GM13976 (cell line): ENCODE results near the gene SSNA1.

Experiments
- DNase-seq: peaks from one replicate; pipeline ENCODE4 v3.0.0; 2012; ENCODE audit warnings: low spot score
- in situ Hi-C: fragments of 300-500 bp; cut with MboI; formaldehyde crosslinking; loops from one replicate; pipeline ENCODE4 v1.12.0; 2022; ENCODE audit warnings: low sequenced_read_pairs, mixed read lengths, inconsistent platforms; ENCODE audit not compliant: unreplicated experiment
- TF ChIP-seq, protein P1 (sequence below): IDR thresholded peaks from 2 replicates; pipeline ENCODE4 v1.5.1; 2012; ENCODE audit warnings: borderline replicate concordance, mild to moderate bottlenecking; ENCODE audit not compliant: insufficient read depth; ENCODE audit errors: extremely low read depth, missing control alignments, control extremely low read depth

SSNA1 gene, protein sequence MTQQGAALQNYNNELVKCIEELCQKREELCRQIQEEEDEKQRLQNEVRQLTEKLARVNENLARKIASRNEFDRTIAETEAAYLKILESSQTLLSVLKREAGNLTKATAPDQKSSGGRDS

DNA sequence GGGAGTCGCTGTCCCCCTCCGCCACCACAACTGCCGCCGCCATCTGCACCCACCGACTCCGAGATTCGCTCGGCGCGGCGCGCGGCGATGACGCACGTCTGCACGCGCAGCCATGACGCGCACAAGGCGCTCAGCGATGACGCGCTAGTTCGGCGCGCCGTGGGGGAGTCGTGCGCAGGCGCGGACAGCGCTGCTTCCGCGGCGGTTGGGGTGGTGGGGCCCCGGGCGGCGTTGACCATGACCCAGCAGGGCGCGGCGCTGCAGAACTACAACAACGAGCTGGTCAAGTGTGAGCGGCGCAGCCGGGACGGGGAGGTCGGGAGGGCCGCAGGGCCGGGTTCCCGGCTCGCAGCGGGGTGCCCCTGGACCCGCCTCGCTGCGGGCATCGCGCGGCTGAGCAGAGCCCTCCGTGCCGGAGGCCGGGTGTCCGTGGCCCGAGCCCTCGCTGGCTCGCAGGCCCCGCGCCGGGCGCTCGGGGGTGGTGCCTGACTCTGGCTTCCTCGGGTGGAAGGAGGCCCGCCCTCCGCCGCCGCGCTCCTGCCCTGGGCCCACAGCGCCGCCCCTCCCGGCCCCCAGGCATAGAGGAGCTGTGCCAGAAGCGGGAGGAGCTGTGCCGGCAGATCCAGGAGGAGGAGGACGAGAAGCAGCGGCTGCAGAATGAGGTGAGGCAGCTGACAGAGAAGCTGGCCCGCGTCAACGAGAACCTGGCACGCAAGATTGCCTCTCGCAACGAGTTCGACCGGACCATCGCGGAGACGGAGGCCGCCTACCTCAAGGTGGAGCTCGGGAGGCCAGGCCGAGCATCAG is at the start of gene SSNA1, which contains the start of gene ANAPC2:
TSS of gene SSNA1 (plus strand) at position 187 of the 807 bp plus-strand sequence. CDS start at position 238, 51 bp downstream.
TSS of gene ANAPC2 (minus strand) at position 71 of the 807 bp plus-strand sequence. CDS start at position 43, 28 bp downstream.
- DNase-seq: peak; percentile 98
- in situ Hi-C loops: no loop called here

DNA sequence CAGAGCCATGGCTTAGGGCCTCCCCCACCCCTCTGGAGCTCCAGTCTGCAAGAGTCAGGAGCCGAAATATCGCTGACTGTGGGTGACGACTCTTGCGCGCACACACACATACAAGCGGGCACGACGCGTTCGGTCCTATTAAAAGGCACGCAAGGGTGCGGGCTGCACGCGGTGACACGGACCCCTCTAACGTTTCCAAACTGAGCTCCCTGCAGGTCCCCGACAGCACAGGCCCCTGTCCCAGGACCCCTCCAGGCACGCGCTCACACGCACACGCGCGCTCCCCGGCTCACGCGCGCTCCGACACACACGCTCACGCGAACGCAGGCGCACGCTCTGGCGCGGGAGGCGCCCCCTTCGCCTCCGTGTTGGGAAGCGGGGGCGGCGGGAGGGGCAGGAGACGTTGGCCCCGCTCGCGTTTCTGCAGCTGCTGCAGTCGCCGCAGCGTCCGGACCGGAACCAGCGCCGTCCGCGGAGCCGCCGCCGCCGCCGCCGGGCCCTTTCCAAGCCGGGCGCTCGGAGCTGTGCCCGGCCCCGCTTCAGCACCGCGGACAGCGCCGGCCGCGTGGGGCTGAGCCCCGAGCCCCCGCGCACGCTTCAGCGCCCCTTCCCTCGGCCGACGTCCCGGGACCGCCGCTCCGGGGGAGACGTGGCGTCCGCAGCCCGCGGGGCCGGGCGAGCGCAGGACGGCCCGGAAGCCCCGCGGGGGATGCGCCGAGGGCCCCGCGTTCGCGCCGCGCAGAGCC is 49.6 kb upstream of the SSNA1 start, which contains the start of gene GRIN1:
TSS of gene GRIN1 (plus strand) at position 433 of the 746 bp plus-strand sequence. CDS start 333 bp downstream, outside the sequence.
- TF ChIP-seq, protein P1, sequence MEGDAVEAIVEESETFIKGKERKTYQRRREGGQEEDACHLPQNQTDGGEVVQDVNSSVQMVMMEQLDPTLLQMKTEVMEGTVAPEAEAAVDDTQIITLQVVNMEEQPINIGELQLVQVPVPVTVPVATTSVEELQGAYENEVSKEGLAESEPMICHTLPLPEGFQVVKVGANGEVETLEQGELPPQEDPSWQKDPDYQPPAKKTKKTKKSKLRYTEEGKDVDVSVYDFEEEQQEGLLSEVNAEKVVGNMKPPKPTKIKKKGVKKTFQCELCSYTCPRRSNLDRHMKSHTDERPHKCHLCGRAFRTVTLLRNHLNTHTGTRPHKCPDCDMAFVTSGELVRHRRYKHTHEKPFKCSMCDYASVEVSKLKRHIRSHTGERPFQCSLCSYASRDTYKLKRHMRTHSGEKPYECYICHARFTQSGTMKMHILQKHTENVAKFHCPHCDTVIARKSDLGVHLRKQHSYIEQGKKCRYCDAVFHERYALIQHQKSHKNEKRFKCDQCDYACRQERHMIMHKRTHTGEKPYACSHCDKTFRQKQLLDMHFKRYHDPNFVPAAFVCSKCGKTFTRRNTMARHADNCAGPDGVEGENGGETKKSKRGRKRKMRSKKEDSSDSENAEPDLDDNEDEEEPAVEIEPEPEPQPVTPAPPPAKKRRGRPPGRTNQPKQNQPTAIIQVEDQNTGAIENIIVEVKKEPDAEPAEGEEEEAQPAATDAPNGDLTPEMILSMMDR: no peak
- in situ Hi-C loops: no loop called here
- no peak for DNase-seq

More for the DNA sequence above, at the start of gene SSNA1, which contains the start of gene ANAPC2:
- TF ChIP-seq, protein P1: peak; percentile 48

DNA sequence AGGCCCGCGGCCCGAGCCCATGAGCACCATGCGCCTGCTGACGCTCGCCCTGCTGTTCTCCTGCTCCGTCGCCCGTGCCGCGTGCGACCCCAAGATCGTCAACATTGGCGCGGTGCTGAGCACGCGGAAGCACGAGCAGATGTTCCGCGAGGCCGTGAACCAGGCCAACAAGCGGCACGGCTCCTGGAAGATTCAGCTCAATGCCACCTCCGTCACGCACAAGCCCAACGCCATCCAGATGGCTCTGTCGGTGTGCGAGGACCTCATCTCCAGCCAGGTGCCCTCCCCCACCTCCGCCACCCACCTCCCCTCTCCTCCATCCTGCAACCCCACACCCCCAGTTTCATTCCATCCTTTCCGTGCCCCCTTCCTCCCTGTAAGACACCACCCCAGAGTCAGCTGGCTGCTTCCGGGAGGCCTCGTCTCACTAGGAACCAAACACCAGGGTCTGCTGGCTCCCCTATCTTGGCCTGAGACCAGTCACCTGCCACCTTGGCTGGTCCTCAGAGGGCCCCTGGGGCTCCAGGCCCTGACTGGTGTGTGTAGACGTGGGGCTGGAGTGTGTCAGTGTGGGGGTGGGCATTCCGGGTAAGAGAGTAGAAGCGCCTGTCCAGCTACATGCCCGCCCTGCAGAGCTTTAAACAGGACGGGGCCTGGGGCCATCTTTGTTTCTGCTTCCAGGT is 48.9 kb upstream of the SSNA1 start:
- no peak for DNase-seq
- TF ChIP-seq, protein P1: no peak
- in situ Hi-C loops: no loop called here

DNA sequence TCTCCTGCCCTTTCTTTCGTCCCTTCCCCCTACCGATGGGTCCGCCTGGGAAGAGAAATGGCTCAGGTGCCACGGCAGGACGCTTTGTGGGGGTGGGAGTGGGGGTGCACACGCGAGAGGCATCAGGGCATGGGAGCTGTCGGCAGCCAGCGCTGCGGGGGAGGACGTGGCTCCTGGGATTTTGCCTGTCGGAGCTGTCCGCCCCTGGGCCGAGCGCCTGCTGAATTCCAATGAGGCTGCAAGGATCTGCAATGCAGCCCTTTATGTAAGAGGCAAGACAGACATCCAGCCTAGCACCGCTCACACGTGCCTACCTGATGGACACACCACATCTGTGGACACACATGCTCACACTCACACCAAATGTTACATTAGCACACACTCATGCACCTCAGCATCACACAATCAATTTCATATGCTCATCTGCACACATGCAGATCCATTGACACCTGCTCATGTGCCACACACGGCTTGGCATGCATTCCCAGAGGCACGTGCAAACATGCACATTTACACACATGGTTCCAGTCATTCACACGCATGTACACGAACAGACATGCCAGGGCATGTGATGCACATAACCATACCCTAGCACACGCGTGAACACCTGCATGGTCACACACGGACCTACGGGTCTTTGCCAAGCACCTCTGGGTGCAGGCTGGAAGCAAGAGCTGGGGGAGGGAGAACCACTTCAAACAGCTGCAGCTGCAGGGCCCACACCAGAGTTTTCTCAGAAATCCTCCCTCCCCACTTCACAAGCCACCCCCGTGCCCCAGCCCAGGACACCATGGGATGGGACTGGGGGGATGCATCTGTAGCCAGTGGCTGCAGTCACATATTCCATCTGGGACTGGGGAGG is 48.1 kb upstream of the SSNA1 start:
- in situ Hi-C loops: no loop called here
- TF ChIP-seq, protein P1: no peak
- DNase-seq: no peak

DNA sequence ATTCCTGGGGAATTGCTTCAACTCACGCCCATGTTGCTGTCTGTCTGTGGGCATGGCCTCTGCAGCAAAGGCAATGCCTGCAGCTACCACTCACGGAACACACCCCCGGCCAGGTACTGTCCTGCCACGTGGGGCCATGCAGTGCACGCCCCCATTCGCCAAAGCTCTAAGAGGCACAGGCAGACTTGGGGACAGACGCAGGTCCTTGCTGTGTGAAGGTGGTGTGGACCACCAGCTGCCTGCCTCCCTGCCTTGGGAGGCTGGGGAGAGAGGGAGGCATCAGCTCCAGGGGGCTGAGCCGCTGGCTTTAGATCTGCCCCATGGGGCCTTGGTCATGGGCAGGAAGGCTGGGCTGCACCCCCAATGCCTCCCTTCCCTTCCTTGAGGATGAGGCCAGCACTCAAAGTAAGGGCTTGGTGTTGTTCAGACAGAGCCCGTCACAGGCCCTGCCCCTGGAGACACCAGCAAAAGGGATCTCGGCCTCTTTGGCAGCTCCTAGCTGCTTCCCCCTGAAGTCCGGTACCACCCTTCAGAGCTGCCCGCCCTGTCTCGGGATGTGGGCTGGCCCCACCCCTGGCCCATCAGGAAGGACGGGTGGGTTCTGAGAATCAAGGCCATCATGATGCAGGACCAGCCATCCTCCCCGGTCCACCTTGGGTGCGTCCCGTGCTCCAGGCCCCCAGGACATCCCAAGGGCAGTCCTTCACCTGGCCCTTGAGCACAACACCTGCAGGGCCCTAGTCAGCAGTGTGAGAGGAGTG is 47.2 kb upstream of the SSNA1 start:
- TF ChIP-seq, protein P1: no peak
- no peak for DNase-seq
- in situ Hi-C loops: no loop called here
